ENCODE data around the gene UBB.

GRCh38 chr17:16428098-16428882 is 47.4 kb downstream of the UBB start:
- TF ChIP-seq CTCF (conservative IDR thresholded peaks at IDR 0.05; ENCODE audit: low read length) (peak; percentile 64), EZH2phosphoT487 (IDR thresholded peaks at IDR 0.05; ENCODE audit: borderline replicate concordance) (no peak)
